GM18909 (cell line): Measurements from ENCODE around the gene CTNNA1.
"Not testable (repeated sequence)": the region's sequence is repeated elsewhere in the genome, so short reads cannot be mapped to it uniquely, and the experiment has no call there.

Source experiments
- ATAC-seq: cut with Tn5 transposase; IDR thresholded peaks from one replicate; pipeline ENCODE4 v1.9.1; 2021; ENCODE audit warnings: mild to moderate bottlenecking; ENCODE audit not compliant: unreplicated experiment, poor library complexity

Gene CTNNA1

DNA sequence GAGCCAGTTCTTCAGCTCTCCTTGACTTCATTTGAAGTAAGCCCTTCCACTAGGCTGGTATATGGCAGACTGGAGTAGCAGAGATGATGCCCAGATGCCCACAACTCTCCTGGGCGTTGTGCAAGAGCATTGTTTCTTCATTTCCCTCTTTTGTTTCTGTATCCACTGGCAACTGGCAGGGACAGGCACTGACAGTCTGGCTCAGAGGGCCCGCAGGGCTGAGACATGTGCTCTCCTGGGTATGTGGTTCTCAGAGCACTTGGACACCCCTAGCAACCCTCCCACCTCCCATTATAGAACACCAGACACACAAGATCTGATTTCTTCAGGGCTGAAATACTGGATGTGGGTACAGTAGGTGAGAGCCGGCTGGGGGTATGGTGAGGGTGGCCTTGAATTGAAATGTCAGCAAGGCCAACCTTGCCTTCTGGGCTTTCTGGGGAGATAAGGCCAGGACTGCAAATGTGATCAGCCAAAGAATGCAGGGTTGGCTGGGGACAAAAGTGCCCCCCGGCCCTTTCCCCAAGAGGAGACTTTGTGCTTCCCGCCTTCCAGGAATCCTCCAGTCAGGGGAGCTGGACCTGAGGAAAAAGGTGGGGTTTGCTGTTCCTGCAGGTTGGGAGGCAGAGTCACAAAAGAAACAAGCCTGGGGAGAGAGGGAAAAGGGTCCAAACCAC, 28.6 kb upstream of the CTNNA1 start:
- ATAC-seq = no peak

DNA sequence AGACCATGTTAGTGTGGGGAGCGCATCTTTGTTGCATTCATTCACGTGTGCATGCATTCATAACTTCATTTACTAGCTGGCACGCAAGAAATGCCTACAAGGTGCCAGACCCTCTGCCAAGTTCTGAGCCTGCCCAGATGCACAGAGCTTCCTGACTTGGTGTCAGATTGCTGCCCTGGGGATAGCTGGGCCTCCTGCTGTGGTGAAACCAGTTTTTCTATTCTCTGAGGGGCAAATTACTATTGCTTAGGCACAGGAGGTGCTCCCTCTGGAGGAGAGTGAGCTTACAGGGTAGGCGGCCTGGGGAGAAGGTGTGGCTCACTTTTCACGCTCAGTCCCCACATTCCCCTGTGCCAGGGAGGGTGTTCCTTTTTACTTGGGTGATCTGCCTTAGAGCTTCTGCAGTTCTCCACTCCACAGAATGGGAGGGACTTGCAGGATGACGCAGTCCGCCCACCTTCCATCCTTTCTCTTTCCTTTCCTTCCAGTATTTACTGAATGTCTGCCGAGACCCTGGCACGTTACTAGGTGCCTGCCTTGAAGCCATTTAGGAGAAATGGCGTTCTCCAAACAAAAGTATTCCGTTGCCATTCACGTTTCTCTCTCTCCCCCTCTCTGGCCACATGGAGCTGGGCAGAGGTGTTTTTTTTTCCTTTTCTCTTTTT, 27.9 kb upstream of the CTNNA1 start:
- no peak for ATAC-seq

DNA sequence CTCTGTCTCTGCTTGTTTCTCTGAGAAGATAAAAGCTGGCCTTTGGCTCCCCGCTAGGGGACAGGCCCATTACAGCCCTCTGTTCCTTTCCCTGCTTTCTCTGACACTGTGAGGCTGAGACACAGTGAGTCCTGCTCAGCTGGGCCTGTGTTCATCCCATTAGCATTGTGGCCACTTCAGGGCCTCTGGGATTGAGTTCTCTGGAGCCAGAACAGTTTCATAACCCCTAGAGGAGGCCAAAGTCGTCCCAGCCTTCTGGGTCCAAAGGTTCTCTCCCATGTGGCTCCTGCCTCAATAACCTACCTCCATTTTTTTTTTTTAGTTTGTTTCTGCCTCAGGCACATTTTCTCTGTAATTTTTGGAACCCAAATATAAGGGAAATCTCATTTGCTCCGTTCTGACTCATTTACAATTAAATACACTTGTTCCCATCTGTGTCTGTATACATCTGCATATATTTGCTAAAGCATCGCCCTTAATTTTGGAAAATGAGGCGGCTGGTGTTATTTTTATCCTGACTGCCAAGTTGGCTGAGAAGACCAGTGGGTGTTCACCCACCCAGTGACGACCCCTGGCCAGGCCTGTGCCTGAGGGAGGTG, 27.3 kb upstream of the CTNNA1 start:
- no peak for ATAC-seq

DNA sequence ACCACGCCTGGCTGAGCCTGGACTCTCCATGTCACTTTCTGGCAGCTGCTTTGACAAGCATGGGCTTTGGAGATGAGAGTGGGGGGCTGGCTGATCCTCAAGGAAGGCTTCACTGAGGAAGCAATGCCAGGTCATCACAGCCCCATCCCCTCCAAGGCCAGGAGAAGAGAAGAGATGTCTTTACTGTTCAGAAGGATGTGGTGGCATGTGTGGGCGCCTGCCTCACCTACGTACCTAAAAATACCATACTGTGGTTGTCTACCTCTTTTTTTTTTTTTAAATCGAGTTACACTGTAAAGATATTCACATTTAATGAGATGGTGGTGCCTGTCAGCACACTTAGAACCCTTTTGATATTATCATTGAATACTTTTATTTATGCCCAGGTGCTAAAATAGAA, 26.4 kb upstream of the CTNNA1 start:
- no peak for ATAC-seq

DNA sequence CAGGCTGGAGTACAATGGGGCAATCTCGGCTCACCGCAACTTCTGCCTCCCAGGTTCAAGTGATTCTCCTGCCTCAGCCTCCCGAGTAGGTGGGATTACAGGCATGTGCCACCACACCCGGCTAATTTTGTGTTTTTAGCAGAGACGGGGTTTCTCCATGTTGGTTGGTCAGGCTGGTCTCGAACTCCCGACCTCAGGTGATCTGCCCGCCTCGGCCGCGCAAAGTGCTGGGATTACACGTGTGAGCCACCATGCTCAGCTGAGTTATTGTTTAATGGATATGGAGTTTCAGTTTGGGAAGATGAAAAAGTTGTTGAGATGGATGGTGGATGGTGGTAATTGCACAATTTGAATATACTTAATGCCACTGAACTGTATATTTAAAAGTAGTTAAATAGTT, 22.7 kb upstream of the CTNNA1 start:
- ATAC-seq = not testable (repeated sequence)

DNA sequence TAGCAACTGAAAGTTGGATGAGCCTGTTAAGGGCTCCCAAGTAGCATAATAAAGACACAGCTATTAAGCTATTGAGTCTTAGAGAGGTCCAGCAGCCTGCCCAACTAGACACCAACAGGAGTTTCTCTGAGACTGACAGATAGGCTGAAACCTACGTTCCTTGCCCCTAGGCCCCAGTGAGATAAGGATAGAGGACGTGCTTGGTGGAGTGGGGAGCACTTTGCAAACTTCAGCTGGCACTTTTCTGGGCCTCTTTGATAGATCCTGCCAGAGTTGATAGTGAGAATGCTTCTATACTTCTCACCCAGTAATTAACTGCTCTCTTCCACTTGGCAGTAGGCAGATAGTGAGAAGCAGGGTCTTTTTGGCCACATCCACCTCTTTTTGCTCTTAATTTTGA, 20.8 kb upstream of the CTNNA1 start:
- ATAC-seq = no peak

DNA sequence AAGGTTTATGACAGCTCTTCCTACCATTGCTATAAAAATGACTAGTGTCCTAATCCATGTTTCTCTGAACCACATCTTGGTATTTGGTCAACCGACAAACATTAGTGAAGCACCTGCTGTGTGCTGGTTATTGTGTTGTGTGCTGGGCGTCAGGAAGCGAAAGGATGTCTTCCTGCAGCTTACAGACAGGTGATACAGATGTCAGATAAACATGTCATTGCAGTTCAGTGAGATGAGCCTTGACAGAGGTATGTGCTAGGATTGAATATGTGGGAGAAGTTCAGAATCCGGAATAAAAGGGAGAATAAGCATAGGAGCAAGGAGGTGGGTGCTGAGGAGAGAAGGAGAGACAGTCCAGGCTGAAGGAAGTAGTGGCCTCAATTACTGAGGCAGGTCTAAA, 20.3 kb upstream of the CTNNA1 start:
- ATAC-seq = no peak

DNA sequence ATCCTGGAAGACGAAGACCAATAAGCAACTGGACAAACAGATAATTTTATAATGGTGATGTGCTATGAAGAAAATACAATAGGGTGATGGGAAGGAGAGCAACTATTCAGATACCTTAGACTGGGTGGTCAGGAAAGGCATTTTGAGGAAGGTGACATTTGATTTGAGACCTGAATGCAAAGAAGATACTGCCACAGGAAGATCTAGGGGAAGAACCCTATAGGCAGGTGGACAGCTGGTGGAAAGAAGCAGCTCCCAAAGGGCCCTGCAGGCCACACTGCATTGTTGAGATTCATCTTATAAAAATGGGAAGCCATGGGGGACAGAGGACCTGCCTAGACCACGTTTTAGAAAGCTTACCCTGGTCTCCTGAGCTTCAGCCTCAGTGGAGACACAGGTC, 19.7 kb upstream of the CTNNA1 start:
- no peak for ATAC-seq

DNA sequence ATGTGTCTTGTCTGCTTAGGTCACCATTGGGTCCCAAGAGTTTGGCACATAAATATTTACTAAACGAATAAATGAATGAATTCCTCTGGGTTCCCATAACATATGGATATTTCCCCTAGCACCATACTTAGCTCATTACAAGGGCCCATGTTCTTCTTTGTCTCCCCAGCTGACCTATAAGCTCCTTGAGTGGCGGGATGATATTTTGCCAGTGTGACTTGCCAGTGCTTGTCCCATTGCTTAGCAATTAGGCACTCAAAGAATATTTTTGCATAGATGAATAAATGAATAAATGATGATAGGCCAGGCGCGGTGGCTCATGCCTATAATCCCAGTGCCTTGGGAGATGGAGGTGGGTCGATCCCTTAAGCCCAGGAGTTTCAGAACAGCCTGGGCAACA, 16.9 kb upstream of the CTNNA1 start:
- no peak for ATAC-seq

DNA sequence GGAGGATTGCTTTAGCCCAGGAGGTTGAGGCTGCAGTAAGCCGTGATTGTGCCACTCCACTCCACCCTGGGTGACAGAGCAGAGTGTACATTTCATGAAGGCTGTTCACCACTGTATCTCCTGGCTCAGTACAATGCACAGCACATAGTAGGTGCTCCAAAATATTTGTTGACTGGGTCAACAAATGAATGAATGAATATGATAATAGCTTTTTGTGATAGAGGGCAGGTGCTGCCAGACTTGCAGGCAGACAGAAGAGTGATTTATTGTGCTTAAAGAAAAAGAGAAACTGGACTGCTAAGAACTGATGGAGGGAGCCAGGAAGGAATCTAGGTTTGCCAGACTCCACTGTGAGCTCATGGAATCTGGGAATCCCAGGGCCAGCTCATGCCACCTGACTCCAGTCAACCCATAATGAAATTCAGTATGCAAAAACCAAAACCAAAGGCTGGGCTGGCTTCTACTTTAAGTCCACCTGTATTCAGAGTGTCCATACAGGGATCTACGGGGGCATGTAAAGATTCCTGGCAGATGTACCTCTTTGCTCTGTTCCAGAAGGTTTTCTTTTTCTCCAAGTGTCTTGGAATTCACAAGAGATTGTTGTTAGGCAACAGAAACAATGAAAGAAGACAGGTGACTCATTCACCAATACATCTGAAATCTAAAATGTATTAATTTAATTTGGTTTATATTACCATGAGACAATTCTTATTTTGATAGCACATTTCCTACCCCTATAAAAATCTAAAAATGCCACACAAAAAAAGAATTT, 15.5 kb upstream of the CTNNA1 start:
- ATAC-seq = no peak

DNA sequence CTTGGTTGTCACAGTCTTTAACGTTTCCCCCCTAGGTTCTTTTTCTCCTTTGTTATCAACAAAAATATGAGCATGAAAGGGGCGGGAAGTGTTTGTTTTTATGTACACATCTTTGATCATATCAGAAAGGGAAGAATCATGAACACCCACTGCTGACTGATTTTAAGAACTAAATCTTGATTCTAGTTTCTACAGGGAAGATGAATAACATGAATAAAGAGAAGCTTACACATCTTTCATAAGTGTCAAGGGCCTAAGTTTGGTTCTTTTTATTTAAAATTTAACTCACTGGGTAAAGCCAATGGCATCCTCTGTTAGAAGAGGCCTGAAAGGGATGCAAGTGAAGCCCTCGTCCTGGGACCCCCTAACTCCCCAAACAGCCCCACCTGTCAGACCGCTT, 14.8 kb upstream of the CTNNA1 start:
- ATAC-seq = no peak

DNA sequence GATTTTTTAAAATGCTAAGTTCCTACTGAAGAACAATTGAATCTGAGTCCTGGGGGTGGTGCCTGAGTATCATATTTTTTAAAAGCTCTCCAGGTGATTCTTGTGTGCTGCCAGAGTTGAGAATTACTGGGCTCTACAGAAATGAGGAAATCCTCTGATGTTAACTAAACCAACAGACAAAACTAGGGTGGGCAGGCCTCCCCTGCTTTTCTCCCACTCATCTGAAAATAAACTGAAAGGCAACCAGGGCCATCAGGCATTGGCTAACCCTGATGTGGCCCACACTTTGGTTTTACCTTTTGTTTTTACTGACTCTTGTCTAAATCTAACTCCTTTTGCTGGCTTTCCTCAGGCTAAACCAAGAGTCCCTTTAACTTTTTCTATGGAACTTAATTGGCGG, 13.3 kb upstream of the CTNNA1 start:
- no peak for ATAC-seq

DNA sequence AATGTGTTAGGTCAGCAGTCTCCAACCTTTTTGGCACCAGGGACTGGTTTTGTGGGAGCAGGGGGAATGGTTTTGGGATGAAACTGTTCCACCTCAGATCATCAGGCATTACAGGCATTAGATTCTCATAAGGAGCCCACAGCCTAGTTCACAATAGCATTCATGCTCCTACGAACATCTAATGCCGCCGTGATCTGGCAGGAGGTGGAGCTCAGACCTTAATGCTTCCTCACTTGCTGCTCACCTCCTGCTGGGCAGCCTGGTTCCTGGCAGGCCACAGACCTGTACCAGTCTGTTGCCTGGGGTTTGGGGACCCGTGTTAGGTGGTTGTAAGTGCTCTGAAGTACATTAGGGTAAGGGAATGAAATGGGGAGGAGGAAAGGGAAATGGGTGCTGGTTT, 9.7 kb upstream of the CTNNA1 start:
- ATAC-seq = no peak

DNA sequence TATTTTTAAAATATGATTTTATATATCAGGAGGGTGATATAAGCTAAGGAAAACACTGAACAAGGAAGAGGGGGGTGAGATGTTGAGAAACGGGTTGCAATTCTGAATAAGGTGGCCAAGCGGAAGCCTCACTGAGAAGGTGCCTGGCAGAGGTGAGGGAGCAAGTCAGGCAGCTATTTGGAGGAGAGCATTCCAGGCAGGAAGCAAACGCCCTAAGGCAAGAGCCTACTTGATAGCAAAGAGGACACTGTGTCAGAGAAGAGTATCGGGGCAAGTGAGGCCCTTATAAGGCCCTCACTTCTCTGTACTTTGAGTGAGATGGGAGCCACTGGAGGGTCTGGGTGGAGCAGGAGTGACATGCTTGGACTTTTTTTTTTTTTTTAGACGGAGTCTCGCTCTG, 8.0 kb upstream of the CTNNA1 start:
- ATAC-seq = no peak

DNA sequence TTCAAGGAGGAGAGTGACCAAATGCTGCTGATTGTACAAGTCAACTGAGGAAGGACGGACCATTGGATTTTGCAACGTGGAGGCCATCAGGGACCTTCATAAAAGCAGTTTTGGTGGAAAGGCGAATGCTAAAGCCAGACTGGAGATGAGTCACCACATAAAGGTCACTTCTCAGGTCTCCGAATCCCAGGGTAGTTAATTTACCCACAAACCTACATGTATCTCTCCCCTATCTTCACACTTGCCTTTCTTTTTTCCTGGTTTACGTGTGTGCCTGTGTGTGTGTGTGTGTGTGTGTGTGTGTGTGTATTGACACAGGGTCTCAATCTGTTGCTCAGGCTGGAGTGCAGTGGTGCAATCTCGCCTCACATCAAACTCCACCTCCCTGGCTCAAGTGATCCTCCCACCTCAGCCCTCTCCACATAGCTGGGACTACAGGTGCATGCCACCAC, 4.6 kb upstream of the CTNNA1 start:
- ATAC-seq = no peak

DNA sequence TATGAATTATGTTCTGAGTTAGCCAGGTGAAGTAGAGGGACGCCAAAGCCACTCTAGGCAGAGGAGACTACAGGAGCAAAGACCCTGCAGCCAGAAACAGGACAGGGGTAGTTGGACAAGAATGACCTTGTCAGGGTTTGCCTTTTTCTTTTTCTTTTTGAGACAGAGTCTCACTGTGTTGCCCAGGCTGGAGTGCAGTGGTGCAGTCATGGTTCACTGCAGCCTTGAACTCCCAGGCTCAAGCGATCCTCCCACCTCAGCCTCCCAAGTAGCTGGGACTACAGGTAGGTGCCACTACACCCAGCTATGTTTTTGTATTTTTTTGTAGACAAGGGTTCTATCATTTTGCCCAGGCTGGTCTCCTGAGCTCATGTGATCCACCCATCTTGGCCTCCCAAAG, 1.9 kb upstream of the CTNNA1 start:
- ATAC-seq = not testable (repeated sequence)

DNA sequence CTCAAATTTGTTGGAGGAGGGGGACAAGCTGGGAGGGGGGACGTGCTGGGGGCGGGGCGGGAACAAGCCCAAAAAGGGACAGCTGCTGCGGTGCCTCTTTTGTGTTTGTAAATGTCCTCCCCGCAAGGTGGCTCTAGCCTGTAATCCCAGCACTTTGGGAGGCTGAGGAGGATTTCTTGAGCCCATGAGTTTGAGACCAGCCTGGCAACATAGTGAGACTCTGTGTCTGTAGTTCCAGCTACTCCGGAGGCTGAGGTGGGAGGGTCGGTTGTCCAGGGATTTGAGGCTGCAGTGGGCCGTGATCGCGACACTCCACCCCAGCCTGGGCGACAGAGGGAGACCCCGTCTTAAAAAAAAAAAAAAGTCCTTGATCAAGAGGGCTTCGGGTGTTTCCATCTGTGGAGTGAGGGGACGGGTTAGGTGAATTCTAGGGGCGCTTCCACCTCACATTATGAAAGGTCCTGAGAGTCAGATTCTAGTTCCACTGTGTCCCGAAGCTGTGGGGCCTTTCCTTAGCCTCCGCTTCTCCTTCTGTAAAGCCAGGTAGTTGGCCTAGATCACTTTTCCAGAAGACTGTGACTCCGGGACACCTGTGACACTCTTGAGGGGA, 779 bp upstream of the CTNNA1 start:
- no peak for ATAC-seq

DNA sequence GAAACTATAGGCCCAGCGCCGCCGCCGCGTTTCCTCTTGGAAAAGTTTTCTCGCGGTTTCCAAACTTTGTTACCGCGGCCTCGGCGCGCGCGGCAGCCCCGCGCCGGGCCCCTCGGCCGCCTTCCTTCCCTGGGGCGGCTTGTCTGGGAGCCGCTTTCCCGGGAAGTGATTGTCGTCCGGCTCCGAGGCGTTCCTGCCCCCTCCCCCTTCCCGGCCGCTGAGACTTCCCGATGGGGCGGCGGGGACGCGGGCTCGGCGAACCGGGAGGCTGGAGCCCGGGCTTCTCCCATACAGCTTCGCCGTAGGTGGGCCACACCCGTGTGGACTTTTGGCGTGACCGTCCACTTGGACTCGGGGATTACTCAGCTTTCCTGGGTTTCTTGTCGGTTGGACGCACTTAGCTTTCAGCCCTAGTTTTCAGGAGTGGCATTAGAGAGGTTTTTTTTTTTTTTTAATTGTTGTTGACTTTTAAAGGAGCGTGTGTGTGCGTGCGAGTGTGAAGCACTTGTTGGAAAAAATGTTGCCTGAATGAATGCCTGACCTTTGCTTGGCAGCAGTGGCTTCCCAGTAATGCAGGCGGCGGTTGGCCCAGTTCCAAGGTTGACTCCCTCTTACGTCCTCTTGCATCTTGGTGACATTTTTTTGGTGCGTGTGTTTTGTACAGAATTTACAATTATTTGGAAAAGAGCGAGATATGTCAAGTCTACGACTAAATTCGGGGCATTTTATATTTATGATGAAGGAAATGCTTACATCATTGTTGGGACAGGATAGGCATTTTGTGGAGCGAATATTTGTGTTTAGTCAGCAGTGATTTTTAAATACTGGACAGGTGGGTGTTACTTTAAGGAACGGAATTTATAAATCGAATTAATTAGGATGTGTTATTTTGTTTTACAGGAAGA, 821 bp downstream of the CTNNA1 start:
- ATAC-seq = peak; percentile 3

DNA sequence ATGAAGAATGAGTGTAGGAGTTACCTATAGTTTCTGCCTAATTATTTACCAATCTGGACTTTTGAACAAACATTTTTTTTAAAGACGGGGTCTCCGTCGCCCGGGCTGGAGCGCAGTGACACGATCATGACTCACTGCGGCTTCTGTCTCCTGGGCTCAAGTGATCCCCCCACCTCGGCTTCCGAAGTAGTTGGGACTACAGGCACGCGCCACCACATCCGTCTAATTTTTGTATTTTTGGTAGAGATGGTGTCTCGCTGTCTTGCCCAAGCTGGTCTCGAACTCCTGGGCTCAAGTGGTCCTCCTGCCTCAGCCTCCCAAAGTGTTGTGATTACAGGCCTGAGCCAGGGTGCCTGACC, 1.5 kb downstream of the CTNNA1 start:
- no peak for ATAC-seq
